HepG2 (cell line): ENCODE results near the gene SLC25A23. TPM values are rescaled to one million over a fixed set of nuclear protein-coding genes. Genes with fewer than 3 reads are reported as not detected.
A peak's percentile ranks its signal among the peaks of the same experiment; 100 is the strongest.

Source experiments
- ARHGAP35 ChIP-seq: sonication (generic); formaldehyde crosslinking; IDR thresholded peaks from 2 replicates; pipeline ENCODE4 v1.9.0; 2022; ENCODE audit warnings: mild to moderate bottlenecking, inconsistent platforms, moderate library complexity, missing genetic modification reagents, borderline replicate concordance
- GATAD2A ChIP-seq: IDR thresholded peaks from 2 replicates; pipeline ENCODE4 v1.6.1; 2016
- HHEX ChIP-seq: IDR thresholded peaks from 2 replicates; pipeline ENCODE4 v1.6.1; 2016; ENCODE audit warnings: control low read depth
- KMT2B ChIP-seq: IDR thresholded peaks from 2 replicates; pipeline ENCODE4 v1.6.1; 2016; ENCODE audit warnings: missing genetic modification reagents, missing compliant biosample characterization
- MYC ChIP-seq: sonication (generic); formaldehyde crosslinking; IDR thresholded peaks from 2 replicates; pipeline ENCODE4 v1.9.0; 2021; ENCODE audit warnings: missing genetic modification reagents, borderline replicate concordance
- NKX3-1 ChIP-seq: sonication (generic); formaldehyde crosslinking; IDR thresholded peaks from 2 replicates; pipeline ENCODE4 v1.5.0; 2020; ENCODE audit warnings: missing genetic modification reagents
- REL ChIP-seq: sonication (generic); formaldehyde crosslinking; conservative IDR thresholded peaks from 2 replicates; pipeline ENCODE4 v1.8.0; 2022; ENCODE audit warnings: mild to moderate bottlenecking, missing genetic modification reagents, moderate library complexity
- ZBTB7A ChIP-seq: sonication (generic); formaldehyde crosslinking; IDR thresholded peaks from 2 replicates; pipeline ENCODE4 v1.8.0; 2022; ENCODE audit warnings: mild to moderate bottlenecking, missing genetic modification reagents
- ZNF230 ChIP-seq: sonication (generic); formaldehyde crosslinking; IDR thresholded peaks from 2 replicates; pipeline ENCODE4 v1.4.0; 2020; ENCODE audit warnings: mild to moderate bottlenecking, missing genetic modification reagents
- ZNF614 ChIP-seq: IDR thresholded peaks from 2 replicates; pipeline ENCODE4 v1.6.1; 2018; ENCODE audit warnings: missing biosample characterization, missing genetic modification reagents, inconsistent platforms, borderline replicate concordance
- polyA plus RNA-seq, 8 experiments: library from polyadenylated mRNA; depleted of rRNA in 3 of 8; stranded (reverse) in 7 of 8; unstranded in 1 of 8; fragments of >200 nt; fragmentation: Illumina TruSeq in 4 of 8; extraction: Trizol in 4 of 8; gene quantifications; 2 replicates each; pipeline versions ENCODE4 v1.2.1 to v1.2.3, GENCODE V29; 2011 to 2016; ENCODE audit warnings: low read depth in 4 of 8, missing spikeins in 1 of 8, mixed read lengths in 1 of 8; ENCODE audit not compliant: insufficient read depth in 1 of 8
- total RNA-seq, 5 experiments: library from RNA; depleted of rRNA; stranded (reverse); fragments of >200 nt; fragmentation: Illumina TruSeq; extraction: Trizol; gene quantifications; 2 replicates each; pipeline ENCODE4 v1.2.3, GENCODE V29; 2016; ENCODE audit warnings: low read depth in 1 of 5
- TF ChIP-seq, protein P1 (sequence below): sonication (generic); formaldehyde crosslinking; IDR thresholded peaks from 2 replicates; pipeline ENCODE4 v1.4.0; 2020; ENCODE audit warnings: missing genetic modification reagents, mild to moderate bottlenecking, borderline replicate concordance
- TF ChIP-seq, protein P2 (sequence below), 2 experiments: fragments of 450-650 bp in 1 of 2; sonication (generic) in 1 of 2; formaldehyde crosslinking; IDR thresholded peaks; 2 replicates each; pipeline versions ENCODE4 v1.5.0 to v1.8.0; 2020 to 2022; ENCODE audit warnings: mild to moderate bottlenecking in 1 of 2, missing genetic modification reagents in 1 of 2
- TF ChIP-seq, protein P3 (sequence below): sonication (generic); formaldehyde crosslinking; IDR thresholded peaks from 2 replicates; pipeline ENCODE4 v1.4.0; 2020; ENCODE audit warnings: missing genetic modification reagents, mild to moderate bottlenecking, borderline replicate concordance
- TF ChIP-seq, protein P4 (sequence below): sonication (generic); formaldehyde crosslinking; IDR thresholded peaks from 2 replicates; pipeline ENCODE4 v1.4.0; 2020; ENCODE audit warnings: missing genetic modification reagents
- TF ChIP-seq, protein P5 (sequence below): sonication (generic); formaldehyde crosslinking; IDR thresholded peaks from 2 replicates; pipeline ENCODE4; 2020; ENCODE audit warnings: missing genetic modification reagents, mild to moderate bottlenecking, borderline replicate concordance
- TF ChIP-seq, protein P6 (sequence below): sonication (generic); formaldehyde crosslinking; IDR thresholded peaks from 2 replicates; pipeline ENCODE4 v1.8.0; 2022; ENCODE audit warnings: missing genetic modification reagents, low read depth, mild to moderate bottlenecking, borderline replicate concordance

SLC25A23 gene
- total and polyA plus RNA-seq, 2 of the 13 experiments (the other 11 are each of a cell fraction or from before 2014, with no cell fraction given) = 12.4 to 15.2 TPM

DNA sequence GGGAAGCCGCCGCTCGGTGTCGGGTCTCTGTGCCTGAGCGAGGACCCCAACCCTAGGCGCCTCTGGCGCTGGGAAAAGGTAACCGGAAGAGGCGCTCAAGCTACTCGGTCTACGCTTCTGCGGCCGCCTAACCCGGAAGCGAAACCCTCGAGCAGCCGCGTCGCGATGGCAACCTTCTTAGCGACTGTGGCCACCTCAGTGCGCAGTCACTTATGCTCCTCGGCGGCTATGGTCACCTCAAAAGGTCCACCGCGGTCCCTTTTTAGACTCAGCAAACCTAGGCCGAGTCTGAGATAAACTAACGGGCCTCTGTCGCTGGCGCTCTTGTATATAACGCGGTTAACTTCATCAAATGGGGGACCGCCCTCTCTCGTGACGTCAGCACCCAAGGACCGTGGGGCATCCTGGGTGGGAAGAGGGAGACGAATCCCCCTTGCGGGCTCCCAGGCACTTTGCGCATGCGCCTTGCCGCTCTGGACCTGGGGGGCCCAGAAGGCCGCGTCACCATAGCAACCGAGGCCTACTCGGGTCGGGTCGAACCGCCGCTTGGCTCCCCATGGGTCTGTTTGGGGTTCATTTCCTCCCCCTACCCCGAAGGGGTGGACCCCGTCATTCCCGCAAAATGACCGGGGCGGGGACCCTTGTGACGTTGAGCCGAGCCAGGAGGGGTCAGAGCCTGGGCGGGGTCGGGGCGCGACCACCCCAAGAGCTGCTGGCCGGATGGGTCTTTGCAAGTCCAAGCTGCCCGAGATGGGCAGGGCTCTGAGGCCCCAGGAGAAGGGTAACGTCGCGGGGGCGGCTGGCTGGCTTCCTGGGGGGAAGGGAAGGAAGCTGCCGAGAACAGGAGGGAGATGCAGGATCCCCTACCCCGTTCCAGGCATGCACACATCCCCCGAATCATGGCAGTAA is 66.3 kb downstream of the SLC25A23 start, which contains the start of gene GTF2F1 (continued):
- TF ChIP-seq, protein P1, sequence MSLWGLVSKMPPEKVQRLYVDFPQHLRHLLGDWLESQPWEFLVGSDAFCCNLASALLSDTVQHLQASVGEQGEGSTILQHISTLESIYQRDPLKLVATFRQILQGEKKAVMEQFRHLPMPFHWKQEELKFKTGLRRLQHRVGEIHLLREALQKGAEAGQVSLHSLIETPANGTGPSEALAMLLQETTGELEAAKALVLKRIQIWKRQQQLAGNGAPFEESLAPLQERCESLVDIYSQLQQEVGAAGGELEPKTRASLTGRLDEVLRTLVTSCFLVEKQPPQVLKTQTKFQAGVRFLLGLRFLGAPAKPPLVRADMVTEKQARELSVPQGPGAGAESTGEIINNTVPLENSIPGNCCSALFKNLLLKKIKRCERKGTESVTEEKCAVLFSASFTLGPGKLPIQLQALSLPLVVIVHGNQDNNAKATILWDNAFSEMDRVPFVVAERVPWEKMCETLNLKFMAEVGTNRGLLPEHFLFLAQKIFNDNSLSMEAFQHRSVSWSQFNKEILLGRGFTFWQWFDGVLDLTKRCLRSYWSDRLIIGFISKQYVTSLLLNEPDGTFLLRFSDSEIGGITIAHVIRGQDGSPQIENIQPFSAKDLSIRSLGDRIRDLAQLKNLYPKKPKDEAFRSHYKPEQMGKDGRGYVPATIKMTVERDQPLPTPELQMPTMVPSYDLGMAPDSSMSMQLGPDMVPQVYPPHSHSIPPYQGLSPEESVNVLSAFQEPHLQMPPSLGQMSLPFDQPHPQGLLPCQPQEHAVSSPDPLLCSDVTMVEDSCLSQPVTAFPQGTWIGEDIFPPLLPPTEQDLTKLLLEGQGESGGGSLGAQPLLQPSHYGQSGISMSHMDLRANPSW (CRISPR knock-in tag) = no peak
- TF ChIP-seq REL (CRISPR knock-in tag) (no peak), MYC (CRISPR knock-in tag) (no peak; the same call in 1 of the 2 replicates), ARHGAP35 (CRISPR knock-in tag) (no peak), KMT2B (peak; percentile 50), ZBTB7A (CRISPR knock-in tag) (peak; percentile 76), HHEX (CRISPR knock-in tag) (0 out of 2 replicates have a peak, but pooled peaks have one; percentile 12), ZNF614 (CRISPR knock-in tag) (peak; percentile 49; the same call in 1 of the 2 replicates), ZNF230 (CRISPR knock-in tag) (no peak), GATAD2A (CRISPR knock-in tag) (0 out of 2 replicates have a peak, but pooled peaks have one; percentile 16), NKX3-1 (CRISPR knock-in tag) (no peak)
- TF ChIP-seq, protein P2, sequence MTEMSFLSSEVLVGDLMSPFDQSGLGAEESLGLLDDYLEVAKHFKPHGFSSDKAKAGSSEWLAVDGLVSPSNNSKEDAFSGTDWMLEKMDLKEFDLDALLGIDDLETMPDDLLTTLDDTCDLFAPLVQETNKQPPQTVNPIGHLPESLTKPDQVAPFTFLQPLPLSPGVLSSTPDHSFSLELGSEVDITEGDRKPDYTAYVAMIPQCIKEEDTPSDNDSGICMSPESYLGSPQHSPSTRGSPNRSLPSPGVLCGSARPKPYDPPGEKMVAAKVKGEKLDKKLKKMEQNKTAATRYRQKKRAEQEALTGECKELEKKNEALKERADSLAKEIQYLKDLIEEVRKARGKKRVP (CRISPR knock-in tag; IDR thresholded peaks at IDR 0.05) = no peak
- TF ChIP-seq, protein P3, sequence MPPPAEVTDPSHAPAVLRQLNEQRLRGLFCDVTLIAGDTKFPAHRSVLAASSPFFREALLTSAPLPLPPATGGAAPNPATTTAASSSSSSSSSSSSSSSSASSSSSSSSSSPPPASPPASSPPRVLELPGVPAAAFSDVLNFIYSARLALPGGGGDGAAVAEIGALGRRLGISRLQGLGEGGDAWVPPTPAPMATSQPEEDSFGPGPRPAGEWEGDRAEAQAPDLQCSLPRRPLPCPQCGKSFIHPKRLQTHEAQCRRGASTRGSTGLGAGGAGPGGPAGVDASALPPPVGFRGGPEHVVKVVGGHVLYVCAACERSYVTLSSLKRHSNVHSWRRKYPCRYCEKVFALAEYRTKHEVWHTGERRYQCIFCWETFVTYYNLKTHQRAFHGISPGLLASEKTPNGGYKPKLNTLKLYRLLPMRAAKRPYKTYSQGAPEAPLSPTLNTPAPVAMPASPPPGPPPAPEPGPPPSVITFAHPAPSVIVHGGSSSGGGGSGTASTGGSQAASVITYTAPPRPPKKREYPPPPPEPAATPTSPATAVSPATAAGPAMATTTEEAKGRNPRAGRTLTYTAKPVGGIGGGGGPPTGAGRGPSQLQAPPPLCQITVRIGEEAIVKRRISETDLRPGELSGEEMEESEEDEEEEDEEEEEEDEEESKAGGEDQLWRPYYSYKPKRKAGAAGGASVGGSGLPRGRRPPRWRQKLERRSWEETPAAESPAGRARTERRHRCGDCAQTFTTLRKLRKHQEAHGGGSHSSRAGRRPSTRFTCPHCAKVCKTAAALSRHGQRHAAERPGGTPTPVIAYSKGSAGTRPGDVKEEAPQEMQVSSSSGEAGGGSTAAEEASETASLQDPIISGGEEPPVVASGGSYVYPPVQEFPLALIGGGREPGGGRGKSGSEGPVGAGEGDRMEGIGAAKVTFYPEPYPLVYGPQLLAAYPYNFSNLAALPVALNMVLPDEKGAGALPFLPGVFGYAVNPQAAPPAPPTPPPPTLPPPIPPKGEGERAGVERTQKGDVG (CRISPR knock-in tag) = no peak
- TF ChIP-seq, protein P4, sequence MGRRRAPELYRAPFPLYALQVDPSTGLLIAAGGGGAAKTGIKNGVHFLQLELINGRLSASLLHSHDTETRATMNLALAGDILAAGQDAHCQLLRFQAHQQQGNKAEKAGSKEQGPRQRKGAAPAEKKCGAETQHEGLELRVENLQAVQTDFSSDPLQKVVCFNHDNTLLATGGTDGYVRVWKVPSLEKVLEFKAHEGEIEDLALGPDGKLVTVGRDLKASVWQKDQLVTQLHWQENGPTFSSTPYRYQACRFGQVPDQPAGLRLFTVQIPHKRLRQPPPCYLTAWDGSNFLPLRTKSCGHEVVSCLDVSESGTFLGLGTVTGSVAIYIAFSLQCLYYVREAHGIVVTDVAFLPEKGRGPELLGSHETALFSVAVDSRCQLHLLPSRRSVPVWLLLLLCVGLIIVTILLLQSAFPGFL = no peak
- TF ChIP-seq, protein P5, sequence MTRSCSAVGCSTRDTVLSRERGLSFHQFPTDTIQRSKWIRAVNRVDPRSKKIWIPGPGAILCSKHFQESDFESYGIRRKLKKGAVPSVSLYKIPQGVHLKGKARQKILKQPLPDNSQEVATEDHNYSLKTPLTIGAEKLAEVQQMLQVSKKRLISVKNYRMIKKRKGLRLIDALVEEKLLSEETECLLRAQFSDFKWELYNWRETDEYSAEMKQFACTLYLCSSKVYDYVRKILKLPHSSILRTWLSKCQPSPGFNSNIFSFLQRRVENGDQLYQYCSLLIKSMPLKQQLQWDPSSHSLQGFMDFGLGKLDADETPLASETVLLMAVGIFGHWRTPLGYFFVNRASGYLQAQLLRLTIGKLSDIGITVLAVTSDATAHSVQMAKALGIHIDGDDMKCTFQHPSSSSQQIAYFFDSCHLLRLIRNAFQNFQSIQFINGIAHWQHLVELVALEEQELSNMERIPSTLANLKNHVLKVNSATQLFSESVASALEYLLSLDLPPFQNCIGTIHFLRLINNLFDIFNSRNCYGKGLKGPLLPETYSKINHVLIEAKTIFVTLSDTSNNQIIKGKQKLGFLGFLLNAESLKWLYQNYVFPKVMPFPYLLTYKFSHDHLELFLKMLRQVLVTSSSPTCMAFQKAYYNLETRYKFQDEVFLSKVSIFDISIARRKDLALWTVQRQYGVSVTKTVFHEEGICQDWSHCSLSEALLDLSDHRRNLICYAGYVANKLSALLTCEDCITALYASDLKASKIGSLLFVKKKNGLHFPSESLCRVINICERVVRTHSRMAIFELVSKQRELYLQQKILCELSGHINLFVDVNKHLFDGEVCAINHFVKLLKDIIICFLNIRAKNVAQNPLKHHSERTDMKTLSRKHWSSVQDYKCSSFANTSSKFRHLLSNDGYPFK = peak; percentile 68; the same call in 1 of the 2 replicates
- TF ChIP-seq, protein P6, sequence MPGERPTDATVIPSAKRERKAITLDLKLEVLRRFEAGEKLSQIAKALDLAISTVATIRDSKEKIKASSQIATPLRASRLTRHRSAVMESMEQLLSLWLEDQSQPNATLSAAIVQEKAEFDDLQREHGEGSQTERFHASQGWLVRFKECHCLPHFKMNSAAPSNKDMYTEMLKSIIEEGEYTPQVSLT = no peak
